MM.1S (cell line): ENCODE results near the gene TTC33.

Source experiments
- DNase-seq: peaks from one replicate; pipeline ENCODE4 v3.0.0-alpha.2; 2015
- H2AFZ ChIP-seq: fragments of 300-600 bp; sonication (generic); 2 replicates; pipeline ENCODE4 v1.6.0; 2016; ENCODE audit warnings: antibody characterized with exemption, low read length
- H3F3A ChIP-seq: fragments of 300-600 bp; sonication (generic); 2 replicates; pipeline ENCODE4 v1.6.1; 2016; ENCODE audit warnings: mild to moderate bottlenecking, antibody characterized with exemption, low read length, moderate library complexity, mixed read lengths; ENCODE audit not compliant: insufficient read depth
- H3K27ac ChIP-seq: fragments of 300-600 bp; sonication (generic); 2 replicates; pipeline ENCODE4 v1.5.1; 2016; ENCODE audit warnings: mild to moderate bottlenecking, low read length
- H3K27me3 ChIP-seq: fragments of 300-600 bp; sonication (generic); replicated peaks from 2 replicates; pipeline ENCODE4 v1.6.0; 2016; ENCODE audit warnings: low read length; ENCODE audit not compliant: insufficient read depth
- H3K36me3 ChIP-seq: fragments of 300-600 bp; sonication (generic); replicated peaks from 2 replicates; pipeline ENCODE4 v1.6.1; 2016; ENCODE audit warnings: mild to moderate bottlenecking, low read length, mixed read lengths; ENCODE audit not compliant: insufficient read depth
- H3K4me1 ChIP-seq: fragments of 300-600 bp; sonication (generic); 2 replicates; pipeline ENCODE4 v1.6.1; 2016; ENCODE audit warnings: low read length, mixed read lengths
- H3K4me2 ChIP-seq: fragments of 300-600 bp; sonication (generic); 2 replicates; pipeline ENCODE4 v1.6.0; 2016; ENCODE audit warnings: low read depth, low read length
- H3K4me3 ChIP-seq: fragments of 300-600 bp; sonication (generic); 2 replicates; pipeline ENCODE4 v1.5.1; 2016; ENCODE audit warnings: low read length, mixed read lengths
- H3K79me2 ChIP-seq: fragments of 300-600 bp; sonication (generic); 2 replicates; pipeline ENCODE4 v1.6.1; 2016; ENCODE audit warnings: mixed run types, low read length, mixed read lengths
- H3K9ac ChIP-seq: fragments of 300-600 bp; sonication (generic); 2 replicates; pipeline ENCODE4 v1.6.1; 2016; ENCODE audit warnings: low read length, mixed read lengths
- H3K9me2 ChIP-seq: fragments of 300-600 bp; sonication (generic); replicated peaks from 2 replicates; pipeline ENCODE4 v1.6.1; 2016; ENCODE audit warnings: mild to moderate bottlenecking, low read length, mixed read lengths; ENCODE audit not compliant: insufficient read depth
- H3K9me3 ChIP-seq: fragments of 300-600 bp; sonication (generic); replicated peaks from 2 replicates; pipeline ENCODE4 v1.6.1; 2016; ENCODE audit warnings: mild to moderate bottlenecking, low read length, mixed read lengths; ENCODE audit not compliant: insufficient read depth
- H4K20me1 ChIP-seq: fragments of 300-600 bp; sonication (generic); 2 replicates; pipeline ENCODE4 v1.6.1; 2016; ENCODE audit warnings: mild to moderate bottlenecking, low read length, moderate library complexity, mixed read lengths; ENCODE audit not compliant: insufficient read depth
- EZH2 ChIP-seq: fragments of 300-600 bp; sonication (generic); optimal IDR thresholded peaks from 2 replicates; pipeline ENCODE3; 2017; ENCODE audit warnings: low read depth, mild to moderate bottlenecking, antibody characterized with exemption, low read length, mixed read lengths
- EZH2phosphoT487 ChIP-seq: fragments of 300-600 bp; sonication (generic); IDR thresholded peaks from 2 replicates; pipeline ENCODE4 v1.6.1; 2018; ENCODE audit warnings: antibody characterized with exemption, low read length
- TF ChIP-seq, protein P1 (sequence below): fragments of 300-600 bp; sonication (generic); IDR thresholded peaks from 2 replicates; pipeline ENCODE4 v1.5.1; 2016; ENCODE audit warnings: antibody characterized with exemption, low read length, mixed read lengths

TTC33 gene

DNA sequence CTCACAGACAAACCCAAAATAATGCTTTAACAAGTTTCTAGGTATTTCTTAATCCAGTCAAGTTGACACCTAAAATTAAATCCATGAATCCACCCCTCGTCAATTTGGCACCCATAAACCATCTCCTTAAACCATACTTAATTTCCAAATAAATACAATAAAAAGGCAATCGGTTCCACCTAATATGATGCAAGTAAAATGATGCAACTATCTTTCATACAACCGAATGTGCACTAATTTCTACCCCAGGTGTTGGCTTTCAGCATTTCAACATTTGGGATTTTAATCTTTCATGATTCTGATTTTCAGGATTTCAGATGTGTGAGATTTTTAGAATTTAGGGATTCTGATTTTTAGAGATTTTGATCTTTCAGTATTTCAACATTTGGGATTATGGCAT lies 25.1 kb upstream of the TTC33 start:
- H3K4me1 ChIP-seq: no peaks in the 10 kb centered on the region
- DNase-seq: no peak
- no peak overlapping the region for H3K4me3 ChIP-seq
- no peak overlapping the region for H3K9ac ChIP-seq
- H2AFZ ChIP-seq: no peak overlapping the region
- no peaks in the 10 kb centered on the region for H3K9me3 ChIP-seq
- 0 out of 2 replicates have a peak, but pooled peaks cover 3% of the 10 kb centered on the region for H4K20me1 ChIP-seq
- H3K36me3 ChIP-seq: no peaks in the 10 kb centered on the region
- H3K27ac ChIP-seq: no peak overlapping the region
- no peaks in the 10 kb centered on the region for H3F3A ChIP-seq
- TF ChIP-seq EZH2: no peak
- TF ChIP-seq, protein P1, sequence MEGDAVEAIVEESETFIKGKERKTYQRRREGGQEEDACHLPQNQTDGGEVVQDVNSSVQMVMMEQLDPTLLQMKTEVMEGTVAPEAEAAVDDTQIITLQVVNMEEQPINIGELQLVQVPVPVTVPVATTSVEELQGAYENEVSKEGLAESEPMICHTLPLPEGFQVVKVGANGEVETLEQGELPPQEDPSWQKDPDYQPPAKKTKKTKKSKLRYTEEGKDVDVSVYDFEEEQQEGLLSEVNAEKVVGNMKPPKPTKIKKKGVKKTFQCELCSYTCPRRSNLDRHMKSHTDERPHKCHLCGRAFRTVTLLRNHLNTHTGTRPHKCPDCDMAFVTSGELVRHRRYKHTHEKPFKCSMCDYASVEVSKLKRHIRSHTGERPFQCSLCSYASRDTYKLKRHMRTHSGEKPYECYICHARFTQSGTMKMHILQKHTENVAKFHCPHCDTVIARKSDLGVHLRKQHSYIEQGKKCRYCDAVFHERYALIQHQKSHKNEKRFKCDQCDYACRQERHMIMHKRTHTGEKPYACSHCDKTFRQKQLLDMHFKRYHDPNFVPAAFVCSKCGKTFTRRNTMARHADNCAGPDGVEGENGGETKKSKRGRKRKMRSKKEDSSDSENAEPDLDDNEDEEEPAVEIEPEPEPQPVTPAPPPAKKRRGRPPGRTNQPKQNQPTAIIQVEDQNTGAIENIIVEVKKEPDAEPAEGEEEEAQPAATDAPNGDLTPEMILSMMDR: no peak
- TF ChIP-seq EZH2phosphoT487: no peak
- no peak overlapping the region for H3K4me2 ChIP-seq
- peaks cover 73% of the 10 kb centered on the region for H3K79me2 ChIP-seq
- no peaks in the 10 kb centered on the region for H3K27me3 ChIP-seq
- no peaks in the 10 kb centered on the region for H3K9me2 ChIP-seq

GRCh38 chr5:40780199-40780598 lies 24.4 kb upstream of the TTC33 start:
- H3K9me3 ChIP-seq: no peaks in the 10 kb centered on the region
- no peaks in the 10 kb centered on the region for H3K9me2 ChIP-seq
- no peaks in the 10 kb centered on the region for H3K4me1 ChIP-seq
- peaks cover 66% of the 10 kb centered on the region for H3K79me2 ChIP-seq
- H3F3A ChIP-seq: no peaks in the 10 kb centered on the region
- H3K4me3 ChIP-seq: no peak overlapping the region
- no peak overlapping the region for H3K4me2 ChIP-seq
- H3K9ac ChIP-seq: no peak overlapping the region
- no peaks in the 10 kb centered on the region; the same call in 1 of the 2 replicates for H3K36me3 ChIP-seq
- H2AFZ ChIP-seq: no peak overlapping the region
- H4K20me1 ChIP-seq: 0 out of 2 replicates have a peak, but pooled peaks cover 3% of the 10 kb centered on the region
- H3K27ac ChIP-seq: no peak overlapping the region
- H3K27me3 ChIP-seq: no peaks in the 10 kb centered on the region
- DNase-seq: no peak
- TF ChIP-seq EZH2phosphoT487: no peak
- TF ChIP-seq EZH2: no peak
- TF ChIP-seq, protein P1: no peak

GRCh38 chr5:40779561-40779960 lies 23.8 kb upstream of the TTC33 start:
- Histone ChIP-seq H3K9me2 (no peaks in the 10 kb centered on the region), H3K36me3 (no peaks in the 10 kb centered on the region; the same call in 1 of the 2 replicates), H3K79me2 (peaks cover 61% of the 10 kb centered on the region), H3K4me2 (no peak overlapping the region), H3K27ac (no peak overlapping the region), H3K9ac (no peak overlapping the region), H4K20me1 (0 out of 2 replicates have a peak, but pooled peaks cover 3% of the 10 kb centered on the region), H3K9me3 (no peaks in the 10 kb centered on the region), H3F3A (no peaks in the 10 kb centered on the region), H3K4me3 (no peak overlapping the region), H3K4me1 (no peaks in the 10 kb centered on the region), H3K27me3 (no peaks in the 10 kb centered on the region), H2AFZ (no peak overlapping the region)
- TF ChIP-seq EZH2 (no peak), EZH2phosphoT487 (no peak)
- TF ChIP-seq, protein P1: no peak
- DNase-seq: no peak
